Transverse colon (tissue), 4 donors: ENCODE data around the gene ATP2B1. TPM values are rescaled to one million over a fixed set of nuclear protein-coding genes. Genes with fewer than 3 reads are reported as not detected.

ENCODE experiments used
- DNase-seq: peaks from one replicate; pipeline ENCODE4 v3.0.0-alpha.2; 2019
- H3K27ac ChIP-seq, 4 donors: fragments of 200-600 bp; sonication (generic); 2 replicates each; pipeline ENCODE4 v1.5.1; 2016 to 2018; ENCODE audit warnings: inconsistent platforms in 4 of 4
- H3K27me3 ChIP-seq: fragments of 200-600 bp; sonication (generic); 2 replicates; pipeline ENCODE4 v1.5.1; 2017; ENCODE audit warnings: inconsistent platforms
- H3K36me3 ChIP-seq, 4 donors: fragments of 200-600 bp; sonication (generic); 2 replicates each; pipeline ENCODE4 v1.5.1; 2017 to 2019; ENCODE audit warnings: inconsistent platforms in 4 of 4
- H3K4me1 ChIP-seq, 4 donors: fragments of 200-600 bp; sonication (generic); 2 replicates each; pipeline ENCODE4 v1.5.1; 2017 to 2020; ENCODE audit warnings: inconsistent platforms in 4 of 4
- H3K4me3 ChIP-seq, 4 donors: fragments of 200-600 bp; sonication (generic); 1 replicate in 1 of 4; 2 replicates in 3 of 4; pipeline versions ENCODE4 v1.5.1 to v1.6.1; 2017 to 2019; ENCODE audit warnings: inconsistent platforms in 4 of 4
- H3K9me3 ChIP-seq, 2 donors: fragments of 200-600 bp; sonication (generic); 2 replicates each; pipeline ENCODE4 v1.5.1; 2017 to 2019; ENCODE audit warnings: inconsistent platforms in 2 of 2
- EP300 ChIP-seq: sonication (generic); formaldehyde crosslinking; IDR thresholded peaks from one replicate; pipeline ENCODE4 v1.6.1; 2017; ENCODE audit warnings: antibody characterized with exemption, low read depth
- POLR2A ChIP-seq: fragments of 450-650 bp; IDR thresholded peaks from one replicate; pipeline ENCODE4 v1.6.1; 2016; ENCODE audit warnings: antibody characterized with exemption, mild to moderate bottlenecking, moderate library complexity
- POLR2AphosphoS5 ChIP-seq, 3 donors: sonication (generic); formaldehyde crosslinking; IDR thresholded peaks; one replicate each; pipeline ENCODE4 v1.6.1; 2016; ENCODE audit warnings: antibody characterized with exemption in 3 of 3
- WGBS, 2 donors: methylation state at CpG; one replicate each; pipeline ENCODE4 v1.1.5; 2018; ENCODE audit warnings: low coverage in 1 of 2; 5-methylcytosine and 5-hydroxymethylcytosine counted together
- in situ Hi-C, 4 donors: fragments of 200-750 bp; cut with MboI; loops; one replicate each; pipeline versions ENCODE4 v1.15.0 to v1.15.1; 2017; ENCODE audit warnings: low sequenced_read_pairs in 3 of 4, low pct_ligation_motif_present in 1 of 4, low pct_unique_long_range_greater_than_20kb in 1 of 4
- intact Hi-C: fragments of 100-400 bp; cut with DNase I; formaldehyde crosslinking; loops from one replicate; pipeline ENCODE4 v1.15.1; 2023; ENCODE audit warnings: low total_unique reads
- total RNA-seq, 4 donors: library from RNA; depleted of rRNA; stranded (reverse); fragments of >200 nt; gene quantifications; one replicate each; pipeline ENCODE4 v1.1.0, GENCODE V29; 2016
- TF ChIP-seq, protein P1 (sequence below), 5 experiments: fragments of 200-600 bp in 3 of 5; fragments of 450-650 bp in 2 of 5; sonication (generic) in 3 of 5; IDR thresholded peaks; 1 replicate in 2 of 5; 2 replicates in 3 of 5; pipeline ENCODE4 v1.5.1; 2016 to 2017; ENCODE audit warnings: antibody characterized with exemption in 5 of 5, inconsistent platforms in 3 of 5, mild to moderate bottlenecking in 2 of 5, moderate library complexity in 1 of 5

The ATP2B1 gene
- total RNA-seq, 4 donors from 2014 or later = 52.7 to 235 (median 104) TPM

DNA sequence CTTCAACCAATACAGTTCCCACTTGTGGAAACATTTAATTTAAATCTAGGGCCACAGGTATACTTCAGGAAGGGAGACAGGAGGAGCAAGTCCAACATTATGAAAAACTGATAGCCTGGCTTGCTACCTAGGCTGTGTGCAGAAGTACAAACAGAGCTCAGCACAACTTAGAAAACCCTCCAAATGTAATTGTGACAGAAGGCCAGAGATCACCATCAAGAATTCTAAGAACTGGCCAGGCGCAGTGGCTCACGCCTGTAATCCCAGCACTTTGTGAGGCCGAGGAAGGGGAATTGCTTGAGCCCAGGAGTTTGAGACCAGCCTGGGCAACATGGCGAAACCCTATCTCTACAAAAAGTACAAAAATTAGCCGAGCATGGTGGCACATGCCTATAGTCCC lies 14.1 kb downstream of the ATP2B1 start:
- no peak for TF ChIP-seq POLR2AphosphoS5 (IDR thresholded peaks at IDR 0.05)
- TF ChIP-seq, protein P1, sequence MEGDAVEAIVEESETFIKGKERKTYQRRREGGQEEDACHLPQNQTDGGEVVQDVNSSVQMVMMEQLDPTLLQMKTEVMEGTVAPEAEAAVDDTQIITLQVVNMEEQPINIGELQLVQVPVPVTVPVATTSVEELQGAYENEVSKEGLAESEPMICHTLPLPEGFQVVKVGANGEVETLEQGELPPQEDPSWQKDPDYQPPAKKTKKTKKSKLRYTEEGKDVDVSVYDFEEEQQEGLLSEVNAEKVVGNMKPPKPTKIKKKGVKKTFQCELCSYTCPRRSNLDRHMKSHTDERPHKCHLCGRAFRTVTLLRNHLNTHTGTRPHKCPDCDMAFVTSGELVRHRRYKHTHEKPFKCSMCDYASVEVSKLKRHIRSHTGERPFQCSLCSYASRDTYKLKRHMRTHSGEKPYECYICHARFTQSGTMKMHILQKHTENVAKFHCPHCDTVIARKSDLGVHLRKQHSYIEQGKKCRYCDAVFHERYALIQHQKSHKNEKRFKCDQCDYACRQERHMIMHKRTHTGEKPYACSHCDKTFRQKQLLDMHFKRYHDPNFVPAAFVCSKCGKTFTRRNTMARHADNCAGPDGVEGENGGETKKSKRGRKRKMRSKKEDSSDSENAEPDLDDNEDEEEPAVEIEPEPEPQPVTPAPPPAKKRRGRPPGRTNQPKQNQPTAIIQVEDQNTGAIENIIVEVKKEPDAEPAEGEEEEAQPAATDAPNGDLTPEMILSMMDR (IDR thresholded peaks at IDR 0.05) = no peak
- TF ChIP-seq POLR2A = no peak
- no peak for TF ChIP-seq EP300
- 93 to 96% methylated on average over 3 to 5 of the region's 5 CpGs for WGBS, 2 donors
- H3K27ac ChIP-seq = no peak overlapping the region
- H3K4me3 ChIP-seq = no peak overlapping the region
- no peaks in the 10 kb centered on the region for H3K36me3 ChIP-seq
- in situ Hi-C loops = no loop called here
- no peak for DNase-seq
- H3K9me3 ChIP-seq = no peaks in the 10 kb centered on the region
- H3K4me1 ChIP-seq = peaks cover 7 to 51% (median 19%) of the 10 kb centered on the region in 4 donors
- intact Hi-C loops = no loop called here
- H3K27me3 ChIP-seq = no peaks in the 10 kb centered on the region

DNA sequence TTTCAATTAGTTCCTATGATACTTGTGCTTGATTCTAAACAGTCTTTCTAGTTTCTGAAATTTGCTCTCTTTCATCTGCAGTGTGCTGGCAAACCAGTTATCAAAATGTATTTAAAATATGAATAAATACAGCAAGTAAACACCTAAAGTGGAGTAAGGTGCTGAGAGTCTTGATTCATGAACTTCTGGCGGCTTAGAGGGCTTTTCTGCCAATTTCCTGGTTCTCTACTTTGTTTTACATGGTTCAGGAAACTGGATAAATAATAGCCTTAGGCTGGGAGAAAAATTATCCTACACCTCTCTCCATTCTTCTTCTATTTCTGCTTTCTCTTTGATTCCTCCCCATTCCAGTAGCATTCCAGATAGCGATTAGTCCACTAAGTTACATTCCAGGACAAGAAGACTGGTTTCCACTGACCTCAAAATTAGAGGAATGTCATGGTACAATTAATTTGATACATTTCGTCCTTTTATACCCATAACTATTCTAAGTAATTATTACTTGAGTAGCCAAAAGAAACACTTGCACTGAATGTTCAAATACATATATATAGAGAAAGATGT lies 14.9 kb downstream of the ATP2B1 start:
- intact Hi-C loops (no loop called here), in situ Hi-C loops (no loop called here)
- H3K4me1 ChIP-seq = peaks cover 9 to 54% (median 19%) of the 10 kb centered on the region in 4 donors
- no peaks in the 10 kb centered on the region for H3K36me3 ChIP-seq
- H3K4me3 ChIP-seq = no peak overlapping the region
- no peak for DNase-seq
- H3K27me3 ChIP-seq = no peaks in the 10 kb centered on the region
- WGBS, 2 donors = 86 to 88% methylated on average over 3 of the region's 3 CpGs
- H3K9me3 ChIP-seq = no peaks in the 10 kb centered on the region
- no peak overlapping the region for H3K27ac ChIP-seq
- TF ChIP-seq EP300 (no peak), POLR2A (no peak), POLR2AphosphoS5 (IDR thresholded peaks at IDR 0.05) (no peak)
- TF ChIP-seq, protein P1 (IDR thresholded peaks at IDR 0.05) = no peak

DNA sequence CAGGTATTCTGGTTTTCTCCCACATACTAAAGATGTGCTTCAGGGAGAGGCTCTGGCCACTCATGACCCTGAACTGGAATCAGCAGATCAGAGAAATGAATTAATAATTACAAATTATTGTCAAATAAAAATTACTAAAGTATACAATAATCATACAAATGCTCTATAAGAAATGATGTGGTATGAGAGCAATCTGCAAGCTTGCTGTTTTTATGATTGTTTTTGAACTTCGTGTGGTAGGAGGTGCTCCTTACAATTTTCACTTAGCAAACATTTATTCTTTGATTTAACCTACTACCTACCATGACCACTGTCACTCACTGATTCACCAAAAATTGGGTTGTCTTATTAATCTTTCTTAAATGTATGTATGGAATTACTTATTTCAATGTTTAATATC lies 16.2 kb downstream of the ATP2B1 start:
- Histone ChIP-seq H3K27ac (no peak overlapping the region), H3K9me3 (no peaks in the 10 kb centered on the region), H3K4me1 (peaks cover 17 to 67% (median 23%) of the 10 kb centered on the region in 4 donors), H3K36me3 (no peaks in the 10 kb centered on the region), H3K27me3 (no peaks in the 10 kb centered on the region), H3K4me3 (no peak overlapping the region)
- TF ChIP-seq POLR2AphosphoS5 (IDR thresholded peaks at IDR 0.05) (no peak), POLR2A (no peak), EP300 (no peak)
- TF ChIP-seq, protein P1 (IDR thresholded peaks at IDR 0.05) = no peak
- DNase-seq = no peak
- in situ Hi-C loops (no loop called here), intact Hi-C loops (no loop called here)
- WGBS, 2 donors = 37 to 44% methylated on average over 1 of the region's 1 CpG

DNA sequence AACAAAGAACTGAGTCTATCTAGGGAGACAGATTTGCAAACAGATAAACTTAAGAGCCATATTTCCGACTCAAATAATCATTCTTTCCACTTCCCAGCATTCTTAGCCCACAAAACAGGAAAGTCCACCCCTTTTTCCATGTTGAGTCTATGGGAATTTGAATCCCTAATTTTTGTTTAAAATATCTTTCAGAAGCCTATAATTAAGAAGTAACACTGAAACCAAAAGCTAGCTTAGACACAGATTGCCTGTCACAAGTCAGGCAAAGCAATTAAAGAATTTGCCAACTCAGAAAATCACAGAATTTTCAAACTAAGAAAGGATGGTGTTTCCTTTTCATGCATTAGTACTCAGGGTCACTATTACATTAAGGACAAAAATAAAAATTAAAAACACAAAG lies 17.0 kb downstream of the ATP2B1 start:
- Histone ChIP-seq H3K36me3 (no peaks in the 10 kb centered on the region), H3K27me3 (no peaks in the 10 kb centered on the region), H3K27ac (no peak overlapping the region), H3K4me1 (peaks cover 17 to 66% (median 24%) of the 10 kb centered on the region in 4 donors), H3K9me3 (no peaks in the 10 kb centered on the region), H3K4me3 (no peak overlapping the region)
- intact Hi-C loops = no loop called here
- DNase-seq = no peak
- 90 to 100% methylated on average over 1 of the region's 1 CpG for WGBS, 2 donors
- TF ChIP-seq POLR2A (no peak), POLR2AphosphoS5 (IDR thresholded peaks at IDR 0.05) (no peak), EP300 (no peak)
- TF ChIP-seq, protein P1 (IDR thresholded peaks at IDR 0.05) = no peak
- in situ Hi-C loops = no loop called here
